Neuronal stem cell (in vitro differentiated cells): ENCODE results near the gene MRTFB.

Experiments used
- DNase-seq: peaks from one replicate; pipeline ENCODE4 v3.0.0-alpha.2; 2013; ENCODE audit warnings: low spot score
- H2AFZ ChIP-seq: one replicate; pipeline ENCODE4 v1.6.1; 2013; ENCODE audit warnings: mild to moderate bottlenecking, low read length, inconsistent platforms
- H2AK5ac ChIP-seq: 2 replicates; pipeline ENCODE4 v1.6.1; 2013; ENCODE audit warnings: low read depth, mild to moderate bottlenecking, inconsistent platforms, low read length, moderate library complexity, mixed read lengths
- H2BK120ac ChIP-seq: 2 replicates; pipeline ENCODE4 v1.6.1; 2013; ENCODE audit warnings: low read depth, mild to moderate bottlenecking, inconsistent platforms, low read length, moderate library complexity, mixed read lengths
- H2BK12ac ChIP-seq: one replicate; pipeline ENCODE4 v1.6.1; 2013; ENCODE audit warnings: low read length, inconsistent platforms
- H2BK15ac ChIP-seq: 2 replicates; pipeline ENCODE4 v1.6.1; 2013; ENCODE audit warnings: mild to moderate bottlenecking, low read length, inconsistent platforms, mixed read lengths
- H2BK5ac ChIP-seq: one replicate; pipeline ENCODE4 v1.6.1; 2013; ENCODE audit warnings: inconsistent platforms, mild to moderate bottlenecking, low read length, moderate library complexity
- H3K14ac ChIP-seq: one replicate; pipeline ENCODE4 v1.6.1; 2013; ENCODE audit warnings: low read length, inconsistent platforms
- H3K18ac ChIP-seq: 2 replicates; pipeline ENCODE4 v1.6.1; 2013; ENCODE audit warnings: low read length, inconsistent platforms
- H3K23ac ChIP-seq: 2 replicates; pipeline ENCODE4 v1.6.1; 2013; ENCODE audit warnings: low read depth, mild to moderate bottlenecking, mixed read lengths, low read length, inconsistent platforms; ENCODE audit not compliant: poor library complexity
- H3K27ac ChIP-seq: replicated peaks from 3 replicates; pipeline ENCODE4 v1.5.1; 2013; ENCODE audit warnings: low read length, inconsistent platforms
- H3K27me3 ChIP-seq, 3 experiments: 2 replicates each; pipeline ENCODE4 v1.6.1; 2013; ENCODE audit warnings: low read length in 3 of 3, mild to moderate bottlenecking in 2 of 3, inconsistent platforms in 1 of 3, low read depth in 1 of 3, mixed read lengths in 1 of 3, moderate library complexity in 1 of 3; ENCODE audit not compliant: control insufficient read depth in 3 of 3, insufficient read depth in 3 of 3
- H3K36me3 ChIP-seq, 2 donors: replicated peaks in 1 of 2; 2 replicates each; pipeline ENCODE4 v1.6.1; 2013; ENCODE audit warnings: low read length in 2 of 2; ENCODE audit not compliant: control insufficient read depth in 2 of 2, insufficient read depth in 2 of 2
- H3K4ac ChIP-seq: 2 replicates; pipeline ENCODE4 v1.6.1; 2013; ENCODE audit warnings: inconsistent platforms, mild to moderate bottlenecking, low read length, moderate library complexity
- H3K4me1 ChIP-seq, 2 donors: 1 replicate in 1 of 2; 2 replicates in 1 of 2; pipeline ENCODE4 v1.6.1; 2013; ENCODE audit warnings: low read length in 2 of 2, low read depth in 1 of 2; ENCODE audit not compliant: control insufficient read depth in 2 of 2, insufficient read depth in 1 of 2
- H3K4me2 ChIP-seq: one replicate; pipeline ENCODE4 v1.6.1; 2013; ENCODE audit warnings: mild to moderate bottlenecking, low read length, inconsistent platforms; ENCODE audit not compliant: insufficient read depth, poor library complexity, severe bottlenecking
- H3K4me3 ChIP-seq, 2 donors: 2 replicates each; pipeline ENCODE4 v1.5.1; 2013; ENCODE audit warnings: low read length in 2 of 2, mild to moderate bottlenecking in 2 of 2, inconsistent platforms in 1 of 2, moderate library complexity in 1 of 2
- H3K79me1 ChIP-seq: one replicate; pipeline ENCODE4 v1.6.1; 2013; ENCODE audit warnings: low read depth, mild to moderate bottlenecking, inconsistent platforms, low read length, moderate library complexity
- H3K9ac ChIP-seq: one replicate; pipeline ENCODE4 v1.6.1; 2013; ENCODE audit warnings: mild to moderate bottlenecking, low read depth, low read length, inconsistent platforms; ENCODE audit not compliant: poor library complexity
- H3K9me3 ChIP-seq, 2 donors: replicated peaks in 1 of 2; 2 replicates each; pipeline versions ENCODE3 to v1.6.1; 2013; ENCODE audit warnings: low read length in 2 of 2, mild to moderate bottlenecking in 2 of 2, inconsistent platforms in 1 of 2, low read depth in 1 of 2, mixed read lengths in 1 of 2, moderate library complexity in 1 of 2; ENCODE audit not compliant: control insufficient read depth in 2 of 2, insufficient read depth in 1 of 2
- H4K8ac ChIP-seq: one replicate; pipeline ENCODE4 v1.6.1; 2013; ENCODE audit warnings: low read depth, mild to moderate bottlenecking, inconsistent platforms, low read length, moderate library complexity
- H4K91ac ChIP-seq: one replicate; pipeline ENCODE4 v1.6.1; 2013; ENCODE audit warnings: low read length, low read depth, mild to moderate bottlenecking, inconsistent platforms; ENCODE audit not compliant: poor library complexity
- WGBS, 2 donors: extraction: QIAGEN DNeasy Blood & Tissue Kit; methylation state at CpG; one replicate each; pipeline ENCODE4 v1.1.7; 2013; ENCODE audit warnings: missing lambda C conversion rate in 2 of 2, mixed read lengths in 1 of 2; ENCODE audit not compliant: insufficient read length in 2 of 2, insufficient replicate concordance in 1 of 2; ENCODE audit errors: extremely low coverage in 2 of 2; 5-methylcytosine and 5-hydroxymethylcytosine counted together

The MRTFB gene

GRCh38 chr16:14186795-14187221 lies 115.7 kb downstream of the MRTFB start:
- H3K23ac ChIP-seq: no peak overlapping the region
- H3K4me2 ChIP-seq: no peak overlapping the region
- H4K91ac ChIP-seq: no peak overlapping the region
- DNase-seq: no peak
- no peak overlapping the region for H3K9ac ChIP-seq
- H3K4me3 ChIP-seq: peak overlapping the region in 1 of 2 donors; percentile 53
- H3K27ac ChIP-seq: peak overlapping the region; percentile 1
- no CpG with 5 or more reads among the region's 5 CpGs for WGBS, 2 donors
- H3K4me1 ChIP-seq: peaks cover 13 to 20% of the 10 kb centered on the region in 2 donors
- H3K14ac ChIP-seq: no peak overlapping the region
- no peak overlapping the region for H3K18ac ChIP-seq
- H3K4ac ChIP-seq: no peak overlapping the region
- H4K8ac ChIP-seq: no peak overlapping the region
- peak overlapping the region; percentile 68 for H2AFZ ChIP-seq
- no peaks in the 10 kb centered on the region for H3K27me3 ChIP-seq
- no peaks in the 10 kb centered on the region for H3K9me3 ChIP-seq
- H2BK120ac ChIP-seq: no peak overlapping the region
- H3K36me3 ChIP-seq: no peaks in the 10 kb centered on the region
- H2AK5ac ChIP-seq: no peak overlapping the region
- H2BK15ac ChIP-seq: no peak overlapping the region
- H3K79me1 ChIP-seq: no peaks in the 10 kb centered on the region
- no peak overlapping the region for H2BK5ac ChIP-seq
- no peak overlapping the region for H2BK12ac ChIP-seq

GRCh38 chr16:14187517-14188338 lies 116.6 kb downstream of the MRTFB start:
- H3K36me3 ChIP-seq: no peaks in the 10 kb centered on the region
- H2AK5ac ChIP-seq: no peak overlapping the region
- no peaks in the 10 kb centered on the region for H3K27me3 ChIP-seq
- H3K9me3 ChIP-seq: no peaks in the 10 kb centered on the region
- H2BK120ac ChIP-seq: no peak overlapping the region
- H4K8ac ChIP-seq: no peak overlapping the region
- H3K4me1 ChIP-seq: peaks cover 8 to 20% of the 10 kb centered on the region in 2 donors
- no peaks in the 10 kb centered on the region for H3K79me1 ChIP-seq
- no peak overlapping the region for H3K27ac ChIP-seq
- H3K18ac ChIP-seq: no peak overlapping the region
- no peak overlapping the region for H2BK12ac ChIP-seq
- no CpG with 5 or more reads among the region's 10 CpGs for WGBS, 2 donors
- no peak overlapping the region for H3K23ac ChIP-seq
- no peak overlapping the region for H3K9ac ChIP-seq
- H2BK15ac ChIP-seq: no peak overlapping the region
- no peak overlapping the region for H3K4me2 ChIP-seq
- no peak for DNase-seq
- H2BK5ac ChIP-seq: no peak overlapping the region
- no peak overlapping the region for H3K4ac ChIP-seq
- peak overlapping the region; percentile 66 for H2AFZ ChIP-seq
- no peak overlapping the region for H3K14ac ChIP-seq
- H3K4me3 ChIP-seq: peak overlapping the region in 1 of 2 donors; percentile 53
- no peak overlapping the region for H4K91ac ChIP-seq

- no CpG with 5 or more reads among the region's 6 CpGs for WGBS, 2 donors
- Histone ChIP-seq H2AK5ac (no peak overlapping the region), H2AFZ (no peak overlapping the region), H3K4me2 (no peak overlapping the region), H2BK12ac (no peak overlapping the region), H2BK120ac (no peak overlapping the region), H4K91ac (no peak overlapping the region), H3K4me1 (peaks cover 2 to 16% of the 10 kb centered on the region in 2 donors), H3K4ac (no peak overlapping the region), H2BK5ac (no peak overlapping the region), H2BK15ac (no peak overlapping the region), H3K27me3 (no peaks in the 10 kb centered on the region), H3K23ac (no peak overlapping the region), H3K79me1 (no peaks in the 10 kb centered on the region), H3K14ac (no peak overlapping the region), H3K27ac (no peak overlapping the region), H3K9ac (no peak overlapping the region), H3K4me3 (no peak overlapping the region), H4K8ac (no peak overlapping the region), H3K9me3 (peaks cover 0 to 4% of the 10 kb centered on the region in 2 donors), H3K36me3 (no peaks in the 10 kb centered on the region), H3K18ac (no peak overlapping the region)
- no peak for DNase-seq
Measured at GRCh38 chr16:14193316-14193871, 122.3 kb downstream of the MRTFB start.

GRCh38 chr16:14194721-14195120 lies 123.6 kb downstream of the MRTFB start:
- Histone ChIP-seq H3K36me3 (no peaks in the 10 kb centered on the region), H2AK5ac (no peak overlapping the region), H3K4me2 (no peak overlapping the region), H2BK12ac (no peak overlapping the region), H3K4me3 (no peak overlapping the region), H3K18ac (no peak overlapping the region), H3K4me1 (peaks cover 3 to 13% of the 10 kb centered on the region in 2 donors), H4K91ac (no peak overlapping the region), H3K27me3 (no peaks in the 10 kb centered on the region), H3K9me3 (peaks cover 0 to 4% of the 10 kb centered on the region in 2 donors), H3K9ac (no peak overlapping the region), H3K27ac (no peak overlapping the region), H4K8ac (no peak overlapping the region), H2BK15ac (no peak overlapping the region), H2BK5ac (no peak overlapping the region), H3K23ac (no peak overlapping the region), H3K14ac (no peak overlapping the region), H2AFZ (no peak overlapping the region), H3K4ac (no peak overlapping the region), H3K79me1 (no peaks in the 10 kb centered on the region), H2BK120ac (no peak overlapping the region)
- WGBS, 2 donors: no CpG with 5 or more reads among the region's 5 CpGs
- DNase-seq: no peak
